Measurements from ENCODE around the gene MSANTD2. TPM values are rescaled to one million over a fixed set of nuclear protein-coding genes. Genes with fewer than 3 reads are reported as not detected.

The MSANTD2 gene
- total and polyA plus RNA-seq, 9 of the 15 experiments (the other 6 are each of a cell fraction or from before 2014, with no cell fraction given), result 1.3 to 9.9 (median 5.3) TPM

DNA sequence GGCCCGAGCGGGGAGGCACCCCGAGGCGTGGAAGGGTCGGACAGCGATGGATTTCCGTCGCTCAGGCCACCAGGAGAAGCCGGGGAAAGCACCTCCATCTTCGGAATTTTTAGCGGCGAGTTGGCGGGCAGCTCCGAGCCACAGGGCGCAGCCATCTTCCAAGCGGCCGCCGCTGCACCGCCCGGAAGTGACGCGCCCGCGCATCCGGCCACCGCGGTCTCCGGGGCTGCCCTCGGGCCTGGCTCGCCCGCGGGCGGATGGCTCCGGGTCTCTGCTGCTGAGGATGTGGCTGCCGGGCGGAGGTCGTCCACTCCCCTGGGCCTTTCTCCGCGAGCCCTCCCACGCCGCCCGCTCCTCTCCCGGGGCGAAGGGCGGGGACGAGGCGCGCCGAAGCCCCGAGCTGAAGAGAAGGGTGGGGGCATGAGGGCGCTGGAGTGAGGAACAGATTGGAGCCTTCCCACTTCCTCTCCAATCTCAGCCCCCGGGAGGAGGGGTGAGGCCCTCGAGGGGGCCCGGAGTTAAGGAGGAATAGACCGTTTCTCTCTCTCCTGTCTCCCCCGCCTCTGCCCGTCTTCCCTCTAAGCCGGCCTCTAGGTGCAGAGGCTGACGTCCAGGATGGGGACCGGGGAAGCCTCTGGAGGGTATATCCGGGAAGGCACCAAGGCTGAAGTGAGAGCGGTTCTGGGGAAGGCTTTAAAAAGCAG lies at the start of gene MSANTD2 (continued):
- TF ChIP-seq, protein P1, sequence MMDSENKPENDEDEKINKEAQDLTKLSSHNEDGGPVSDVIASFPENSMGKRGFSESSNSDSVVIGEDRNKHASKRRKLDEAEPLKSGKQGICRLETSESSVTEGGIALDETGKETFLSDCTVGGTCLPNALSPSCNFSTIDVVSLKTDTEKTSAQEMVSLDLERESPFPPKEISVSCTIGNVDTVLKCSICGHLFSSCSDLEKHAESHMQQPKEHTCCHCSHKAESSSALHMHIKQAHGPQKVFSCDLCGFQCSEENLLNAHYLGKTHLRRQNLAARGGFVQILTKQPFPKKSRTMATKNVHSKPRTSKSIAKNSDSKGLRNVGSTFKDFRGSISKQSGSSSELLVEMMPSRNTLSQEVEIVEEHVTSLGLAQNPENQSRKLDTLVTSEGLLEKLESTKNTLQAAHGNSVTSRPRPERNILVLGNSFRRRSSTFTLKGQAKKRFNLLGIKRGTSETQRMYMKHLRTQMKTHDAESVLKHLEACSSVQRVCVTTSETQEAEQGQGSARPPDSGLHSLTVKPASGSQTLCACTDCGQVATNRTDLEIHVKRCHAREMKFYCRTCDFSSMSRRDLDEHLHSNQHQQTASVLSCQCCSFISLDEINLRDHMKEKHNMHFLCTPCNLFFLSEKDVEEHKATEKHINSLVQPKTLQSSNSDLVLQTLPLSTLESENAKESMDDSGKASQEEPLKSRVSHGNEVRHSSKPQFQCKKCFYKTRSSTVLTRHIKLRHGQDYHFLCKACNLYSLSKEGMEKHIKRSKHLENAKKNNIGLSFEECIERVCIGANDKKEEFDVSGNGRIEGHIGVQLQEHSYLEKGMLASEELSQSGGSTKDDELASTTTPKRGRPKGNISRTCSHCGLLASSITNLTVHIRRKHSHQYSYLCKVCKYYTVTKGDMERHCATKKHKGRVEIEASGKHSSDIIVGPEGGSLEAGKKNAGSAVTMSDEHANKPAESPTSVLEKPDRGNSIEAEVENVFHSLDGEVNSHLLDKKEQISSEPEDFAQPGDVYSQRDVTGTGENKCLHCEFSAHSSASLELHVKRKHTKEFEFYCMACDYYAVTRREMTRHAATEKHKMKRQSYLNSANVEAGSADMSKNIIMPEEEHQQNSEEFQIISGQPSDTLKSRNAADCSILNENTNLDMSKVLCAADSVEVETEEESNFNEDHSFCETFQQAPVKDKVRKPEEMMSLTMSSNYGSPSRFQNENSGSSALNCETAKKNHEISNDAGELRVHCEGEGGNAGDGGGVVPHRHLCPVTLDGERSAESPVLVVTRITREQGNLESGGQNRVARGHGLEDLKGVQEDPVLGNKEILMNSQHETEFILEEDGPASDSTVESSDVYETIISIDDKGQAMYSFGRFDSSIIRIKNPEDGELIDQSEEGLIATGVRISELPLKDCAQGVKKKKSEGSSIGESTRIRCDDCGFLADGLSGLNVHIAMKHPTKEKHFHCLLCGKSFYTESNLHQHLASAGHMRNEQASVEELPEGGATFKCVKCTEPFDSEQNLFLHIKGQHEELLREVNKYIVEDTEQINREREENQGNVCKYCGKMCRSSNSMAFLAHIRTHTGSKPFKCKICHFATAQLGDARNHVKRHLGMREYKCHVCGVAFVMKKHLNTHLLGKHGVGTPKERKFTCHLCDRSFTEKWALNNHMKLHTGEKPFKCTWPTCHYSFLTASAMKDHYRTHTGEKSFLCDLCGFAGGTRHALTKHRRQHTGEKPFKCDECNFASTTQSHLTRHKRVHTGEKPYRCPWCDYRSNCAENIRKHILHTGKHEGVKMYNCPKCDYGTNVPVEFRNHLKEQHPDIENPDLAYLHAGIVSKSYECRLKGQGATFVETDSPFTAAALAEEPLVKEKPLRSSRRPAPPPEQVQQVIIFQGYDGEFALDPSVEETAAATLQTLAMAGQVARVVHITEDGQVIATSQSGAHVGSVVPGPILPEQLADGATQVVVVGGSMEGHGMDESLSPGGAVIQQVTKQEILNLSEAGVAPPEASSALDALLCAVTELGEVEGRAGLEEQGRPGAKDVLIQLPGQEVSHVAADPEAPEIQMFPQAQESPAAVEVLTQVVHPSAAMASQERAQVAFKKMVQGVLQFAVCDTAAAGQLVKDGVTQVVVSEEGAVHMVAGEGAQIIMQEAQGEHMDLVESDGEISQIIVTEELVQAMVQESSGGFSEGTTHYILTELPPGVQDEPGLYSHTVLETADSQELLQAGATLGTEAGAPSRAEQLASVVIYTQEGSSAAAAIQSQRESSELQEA (IDR thresholded peaks at IDR 0.05; ENCODE audit: low read depth), result no peak
- no peak for TF ChIP-seq CBFA2T3 (IDR thresholded peaks at IDR 0.05)
- no peak for TF ChIP-seq LARP7 (IDR thresholded peaks at IDR 0.05)
- no peak for TF ChIP-seq HNRNPLL (IDR thresholded peaks at IDR 0.05; ENCODE audit: low read depth, low read length, poor library complexity, severe bottlenecking)
- no peak for TF ChIP-seq ZSCAN32 (CRISPR knock-in tag; IDR thresholded peaks at IDR 0.05)
- TF ChIP-seq TFAM (CRISPR knock-in tag; conservative IDR thresholded peaks at IDR 0.05), result no peak
- peak; percentile 65; the same call in 1 of the 2 replicates for TF ChIP-seq ESRRA (IDR thresholded peaks at IDR 0.05; ENCODE audit: borderline replicate concordance, low read depth)
- TF ChIP-seq ZNF75A (CRISPR knock-in tag; IDR thresholded peaks at IDR 0.05), result no peak
- TF ChIP-seq, protein P2, sequence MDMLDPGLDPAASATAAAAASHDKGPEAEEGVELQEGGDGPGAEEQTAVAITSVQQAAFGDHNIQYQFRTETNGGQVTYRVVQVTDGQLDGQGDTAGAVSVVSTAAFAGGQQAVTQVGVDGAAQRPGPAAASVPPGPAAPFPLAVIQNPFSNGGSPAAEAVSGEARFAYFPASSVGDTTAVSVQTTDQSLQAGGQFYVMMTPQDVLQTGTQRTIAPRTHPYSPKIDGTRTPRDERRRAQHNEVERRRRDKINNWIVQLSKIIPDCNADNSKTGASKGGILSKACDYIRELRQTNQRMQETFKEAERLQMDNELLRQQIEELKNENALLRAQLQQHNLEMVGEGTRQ (CRISPR knock-in tag; IDR thresholded peaks at IDR 0.05), result no peak
- TF ChIP-seq GATAD2A (IDR thresholded peaks at IDR 0.05), result peak; percentile 59; the same call in 1 of the 2 replicates
- no peak for TF ChIP-seq BHLHE40 (IDR thresholded peaks at IDR 0.05; ENCODE audit: low read length)
- no peak for TF ChIP-seq BRD9 (IDR thresholded peaks at IDR 0.05; ENCODE audit: low read depth, partially characterized antibody)
- no peak for TF ChIP-seq SNIP1 (IDR thresholded peaks at IDR 0.05; ENCODE audit: low read depth)
- TF ChIP-seq, protein P3, sequence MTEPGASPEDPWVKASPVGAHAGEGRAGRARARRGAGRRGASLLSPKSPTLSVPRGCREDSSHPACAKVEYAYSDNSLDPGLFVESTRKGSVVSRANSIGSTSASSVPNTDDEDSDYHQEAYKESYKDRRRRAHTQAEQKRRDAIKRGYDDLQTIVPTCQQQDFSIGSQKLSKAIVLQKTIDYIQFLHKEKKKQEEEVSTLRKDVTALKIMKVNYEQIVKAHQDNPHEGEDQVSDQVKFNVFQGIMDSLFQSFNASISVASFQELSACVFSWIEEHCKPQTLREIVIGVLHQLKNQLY (CRISPR knock-in tag; conservative IDR thresholded peaks at IDR 0.05), result no peak
- no peak for TF ChIP-seq STAT5B (CRISPR knock-in tag; IDR thresholded peaks at IDR 0.05)
- peak; percentile 69 for TF ChIP-seq ETV1 (tag; conservative IDR thresholded peaks at IDR 0.05; ENCODE audit: low read depth)
- TF ChIP-seq L3MBTL2 (IDR thresholded peaks at IDR 0.05), result peak; percentile 69
- no peak for TF ChIP-seq GABPB2 (CRISPR knock-in tag; conservative IDR thresholded peaks at IDR 0.05)
- TF ChIP-seq STAT5A (IDR thresholded peaks at IDR 0.05; ENCODE audit: borderline replicate concordance, low read length), result no peak
- TF ChIP-seq ZNF253 (CRISPR knock-in tag; conservative IDR thresholded peaks at IDR 0.05), result no peak
- TF ChIP-seq THRAP3 (IDR thresholded peaks at IDR 0.05; ENCODE audit: borderline replicate concordance), result no peak
